NOMO-1 (cell line): ENCODE measurements around the gene NTPCR.
A peak's percentile ranks its signal among the peaks of the same experiment; 100 is the strongest.
"Not testable (repeated sequence)": the region's sequence is repeated elsewhere in the genome, so short reads cannot be mapped to it uniquely, and the experiment has no call there.

Experiments
- DNase-seq, 2 experiments: peaks; one replicate each; lab custom pipeline; 2025; ENCODE audit not compliant: unreplicated experiment in 2 of 2; lab: John Stamatoyannopoulos, UW

The NTPCR gene, protein sequence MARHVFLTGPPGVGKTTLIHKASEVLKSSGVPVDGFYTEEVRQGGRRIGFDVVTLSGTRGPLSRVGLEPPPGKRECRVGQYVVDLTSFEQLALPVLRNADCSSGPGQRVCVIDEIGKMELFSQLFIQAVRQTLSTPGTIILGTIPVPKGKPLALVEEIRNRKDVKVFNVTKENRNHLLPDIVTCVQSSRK

DNA sequence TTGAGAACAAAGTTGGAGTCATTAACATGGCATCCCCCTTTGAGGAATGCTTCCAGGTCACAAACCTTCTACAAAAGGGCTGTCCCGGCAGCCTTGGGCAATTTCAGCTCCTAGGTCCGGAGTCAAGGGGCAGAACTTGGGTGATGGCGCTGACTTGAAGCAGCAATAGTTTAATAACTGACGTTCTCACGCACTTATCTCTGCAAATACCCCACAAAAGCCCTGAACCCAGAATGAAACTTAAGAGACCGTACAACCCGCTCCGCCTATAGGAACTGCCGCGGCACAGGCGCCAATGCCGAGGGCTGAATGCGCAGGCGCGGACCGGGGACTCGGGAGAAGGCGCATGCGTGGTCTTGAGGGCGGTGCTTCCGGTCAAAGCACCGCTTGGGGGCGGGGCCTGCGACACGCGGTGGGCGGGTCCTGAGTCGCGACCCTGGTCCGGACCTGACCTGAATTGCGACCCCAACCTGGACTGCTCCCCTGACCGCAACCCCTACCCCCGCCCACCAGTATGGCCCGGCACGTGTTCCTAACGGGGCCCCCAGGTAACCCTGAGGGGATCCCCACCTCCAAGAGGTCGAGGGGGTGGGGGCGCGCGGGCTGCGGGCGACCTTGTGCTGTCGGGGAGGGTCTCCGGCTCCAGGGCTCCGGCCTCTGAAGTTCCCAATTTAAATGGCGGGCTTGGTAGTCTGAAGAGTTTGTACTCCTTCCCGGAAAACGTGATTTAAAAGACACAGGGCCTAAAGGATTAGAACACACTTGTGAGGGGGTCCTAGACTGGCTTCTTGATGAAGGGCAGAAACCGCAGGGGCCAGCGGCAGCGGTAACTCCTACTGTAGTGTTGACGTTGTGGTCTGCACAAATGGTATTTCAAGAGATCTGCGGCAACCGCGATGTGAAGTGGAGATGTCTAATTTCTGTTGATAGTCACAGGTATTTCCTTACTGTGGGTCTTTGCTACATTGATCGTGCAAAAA is at the start of gene NTPCR:
Gene NTPCR (plus strand): TSS at position 415 of the 980 bp plus-strand sequence. CDS start 100 bp downstream, at position 515.
- peak; percentile 80 to 89 for DNase-seq

DNA sequence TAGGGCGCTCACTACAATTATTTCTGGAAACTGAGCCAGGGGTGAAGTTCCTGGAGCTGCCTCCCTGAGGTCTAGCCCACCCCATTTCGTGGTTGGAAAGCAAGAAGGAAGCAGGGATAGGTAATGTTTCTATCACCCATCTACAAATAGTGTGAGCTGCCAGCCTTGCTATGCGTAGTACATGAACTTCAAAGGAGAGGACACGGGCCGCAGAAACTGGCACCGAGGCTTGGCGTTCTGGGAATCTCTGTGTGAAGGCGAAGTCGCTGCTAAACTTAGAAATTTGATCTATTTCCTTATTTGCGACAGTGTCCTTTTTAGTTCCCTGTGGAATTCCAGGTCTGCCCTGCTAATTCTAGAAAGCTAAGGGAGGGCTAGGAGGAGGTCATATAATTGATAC is 49.6 kb upstream of the NTPCR start:
- DNase-seq: no peak

DNA sequence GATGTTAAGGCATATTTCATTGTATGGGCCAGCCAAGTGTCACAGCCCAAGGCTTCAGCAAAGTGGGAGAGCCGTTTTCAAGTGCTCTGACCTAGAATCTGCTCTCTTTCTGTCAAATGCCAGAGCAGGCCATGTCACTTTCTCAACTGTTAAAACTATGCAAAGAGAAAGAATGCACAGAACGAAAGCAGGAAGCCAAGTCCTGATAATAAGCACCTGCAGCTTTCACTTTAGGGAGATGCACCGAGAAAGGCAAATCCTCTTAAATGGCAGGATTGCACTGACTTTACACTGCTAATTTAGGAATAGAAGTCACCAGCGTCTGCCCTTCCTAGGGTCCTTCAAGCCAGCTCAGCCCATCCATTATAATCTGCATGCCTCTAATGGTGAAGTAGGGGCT is 49.2 kb upstream of the NTPCR start:
- no peak for DNase-seq

DNA sequence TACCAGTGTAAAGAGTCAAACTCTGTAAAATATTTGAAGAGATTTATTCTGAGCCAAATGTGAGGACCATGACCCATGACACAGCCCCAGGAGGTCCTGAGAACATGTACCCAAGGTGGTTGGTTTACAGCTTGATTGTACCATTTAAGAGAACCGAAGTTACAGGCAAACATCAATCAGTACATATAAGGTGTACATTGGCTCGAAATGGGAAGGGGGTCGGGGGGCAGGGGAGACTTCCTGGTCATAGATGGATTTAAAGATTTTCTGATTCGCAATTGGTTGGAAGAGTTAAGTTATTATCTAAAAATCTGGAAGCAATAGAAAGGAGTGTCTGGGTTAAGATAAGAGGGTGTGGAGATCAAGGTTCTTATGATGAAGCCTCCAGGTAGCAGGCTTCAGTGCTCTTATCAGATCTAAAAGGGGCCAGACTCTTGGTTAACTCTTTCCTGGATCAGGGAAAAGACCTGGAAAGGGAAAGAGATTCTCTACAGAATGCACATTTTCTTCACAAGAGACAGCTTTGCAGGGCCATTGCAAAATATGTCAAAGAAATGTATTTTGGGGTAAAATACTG is 47.5 kb upstream of the NTPCR start:
- DNase-seq: no peak

DNA sequence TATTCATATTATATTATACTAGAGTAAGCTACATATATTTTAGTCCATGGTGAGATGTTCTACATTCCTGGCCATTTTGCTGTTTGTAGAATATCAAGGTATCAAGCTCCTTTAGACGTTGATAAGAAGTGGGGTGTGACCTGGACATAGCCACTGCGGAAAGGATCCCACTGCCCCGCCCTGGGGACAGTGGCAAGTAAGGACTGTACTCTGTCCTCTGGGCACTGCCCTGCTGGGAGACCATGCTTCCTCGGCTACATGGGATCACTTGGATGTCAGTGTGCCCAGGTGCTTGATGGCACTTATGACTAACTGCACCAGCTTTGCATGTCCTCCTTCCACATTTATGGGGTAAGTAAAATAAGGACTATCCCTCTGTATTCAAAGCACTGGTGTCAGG is 46.3 kb upstream of the NTPCR start:
- no peak for DNase-seq

DNA sequence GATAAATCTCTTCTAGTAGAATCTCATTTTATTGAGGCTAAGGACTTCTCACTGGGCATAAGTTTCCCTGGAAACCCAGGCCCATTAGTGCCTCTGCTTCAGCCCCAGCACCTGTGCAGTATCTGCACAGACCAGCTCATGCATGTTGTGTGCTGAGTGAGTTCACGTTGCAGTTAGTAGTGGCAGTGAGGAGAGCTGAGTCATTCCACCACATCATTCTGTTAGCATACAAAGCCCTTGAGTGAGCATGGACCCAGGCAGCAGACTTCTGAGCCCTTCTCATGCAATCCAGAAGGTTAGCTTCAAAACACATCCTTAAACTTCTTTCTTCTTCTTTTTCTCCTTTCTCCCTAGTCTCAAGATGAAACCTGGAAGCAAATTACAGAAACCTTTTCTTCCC is 45.8 kb upstream of the NTPCR start:
- no peak for DNase-seq

DNA sequence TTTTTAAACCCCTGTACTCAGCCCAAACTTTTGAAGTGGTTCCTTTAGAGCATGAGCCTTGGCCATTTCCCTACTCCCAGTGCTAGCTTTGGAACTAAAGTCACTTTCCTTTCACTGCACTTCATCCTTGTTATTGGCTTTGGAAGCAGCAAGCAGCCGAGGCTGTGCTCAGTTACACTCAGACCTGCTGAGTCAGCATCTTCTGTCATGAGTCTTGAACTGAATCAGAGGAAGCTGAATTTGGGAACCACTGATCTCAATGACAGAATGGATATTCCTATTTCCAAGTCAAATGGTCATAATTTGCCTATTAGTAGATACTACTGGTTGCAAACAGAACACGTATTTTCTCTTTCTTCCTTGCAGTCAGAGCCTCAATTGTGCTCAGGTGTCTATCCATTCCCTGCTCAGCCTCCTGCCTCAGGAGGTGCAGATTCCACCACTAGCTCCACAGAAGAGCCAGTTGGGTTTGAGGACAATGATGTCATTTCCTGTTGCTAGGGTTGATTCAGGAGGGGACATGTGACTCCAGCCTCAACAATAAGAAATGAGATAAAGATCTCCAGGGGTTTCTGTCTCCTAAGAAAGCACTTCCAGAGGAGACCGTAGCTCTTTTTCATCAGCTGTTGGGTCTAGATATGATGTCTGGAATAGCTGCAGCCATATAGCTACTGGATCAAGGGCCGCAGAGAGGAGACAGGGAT is 44.9 kb upstream of the NTPCR start:
- no peak for DNase-seq

DNA sequence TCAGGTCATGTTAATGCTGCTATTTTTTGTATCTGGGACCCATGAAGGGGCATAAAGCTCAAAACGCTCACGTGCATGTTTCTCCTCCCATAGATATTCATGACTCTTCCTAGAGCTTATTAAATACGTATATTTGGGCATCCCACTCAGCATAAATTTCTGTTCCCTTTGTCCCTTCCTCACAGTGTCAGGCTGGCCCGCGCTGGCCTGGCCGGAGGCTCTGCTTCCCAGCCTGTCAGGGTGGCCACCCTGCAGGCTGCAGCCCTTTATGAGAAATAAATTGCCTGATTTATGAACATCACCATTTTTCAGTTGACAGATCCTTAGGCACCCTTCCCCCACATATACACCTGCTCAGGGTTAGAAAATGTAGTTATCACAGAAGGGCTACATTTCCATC is 44.0 kb upstream of the NTPCR start:
- DNase-seq: no peak

DNA sequence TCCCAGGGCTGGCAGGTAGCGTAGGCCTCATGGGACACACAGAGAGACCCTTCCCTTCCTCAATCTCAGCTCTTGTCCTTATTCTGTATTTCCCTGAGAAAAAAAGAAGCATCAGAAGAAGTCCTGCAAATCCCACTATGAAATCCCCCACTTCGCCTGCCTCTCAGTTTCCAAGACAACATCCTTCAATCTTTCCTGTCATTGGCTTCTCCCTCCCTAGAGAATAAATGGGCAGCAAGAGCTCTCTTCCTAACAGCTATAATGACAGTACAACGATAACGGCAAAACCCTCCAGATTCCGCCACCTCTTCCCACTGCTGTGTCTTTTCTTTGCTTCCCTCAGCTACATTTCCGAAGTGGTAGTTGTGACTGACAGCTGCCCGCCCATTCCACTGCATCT is 41.6 kb upstream of the NTPCR start:
- DNase-seq: no peak

DNA sequence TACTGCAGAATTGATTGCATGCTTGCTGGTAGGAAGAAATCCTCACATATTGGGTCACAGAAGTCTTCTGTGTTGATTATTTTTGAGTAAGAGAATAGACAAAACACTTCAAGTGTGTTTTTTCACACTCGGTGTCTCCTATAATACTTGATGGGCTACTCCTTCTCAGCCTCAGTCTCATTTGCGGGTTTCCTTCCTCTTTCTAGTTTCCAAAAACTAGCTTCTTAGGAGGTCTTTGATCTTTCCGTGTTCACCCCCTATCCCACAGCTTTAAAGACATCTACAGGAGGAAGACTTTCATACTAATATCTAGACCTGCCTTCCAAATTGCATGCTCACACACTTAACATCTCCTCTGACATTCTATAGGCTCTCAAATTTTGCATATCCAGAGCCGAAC is 40.7 kb upstream of the NTPCR start:
- DNase-seq: peak in 1 of 2 experiments; percentile 28

DNA sequence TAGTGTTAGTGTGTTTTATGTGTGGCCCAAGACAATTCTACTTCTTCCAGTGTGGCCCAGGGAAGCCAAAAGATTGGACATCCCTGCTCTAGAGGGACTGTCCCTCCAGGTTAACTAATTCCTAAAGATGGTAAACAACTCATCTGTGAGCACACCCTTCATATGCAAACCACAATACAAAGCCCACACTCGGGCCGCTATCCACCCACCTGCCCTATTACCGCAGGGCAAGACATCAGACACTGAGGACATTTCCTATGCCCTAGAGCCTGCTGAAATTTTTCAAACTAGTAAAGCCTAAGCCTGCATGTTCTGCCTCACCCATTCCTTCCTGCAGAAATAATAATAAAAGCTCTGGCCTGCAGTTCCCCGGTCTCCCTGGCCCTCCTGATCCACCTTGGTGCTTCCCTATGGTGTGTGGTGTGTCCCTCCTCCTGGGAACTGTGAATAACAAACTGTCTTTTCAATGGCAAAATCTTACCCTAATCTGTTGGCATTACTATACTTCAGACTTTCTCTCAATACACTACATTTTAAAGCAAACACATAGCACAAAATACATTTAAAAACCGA is 39.3 kb upstream of the NTPCR start:
- DNase-seq: no peak

DNA sequence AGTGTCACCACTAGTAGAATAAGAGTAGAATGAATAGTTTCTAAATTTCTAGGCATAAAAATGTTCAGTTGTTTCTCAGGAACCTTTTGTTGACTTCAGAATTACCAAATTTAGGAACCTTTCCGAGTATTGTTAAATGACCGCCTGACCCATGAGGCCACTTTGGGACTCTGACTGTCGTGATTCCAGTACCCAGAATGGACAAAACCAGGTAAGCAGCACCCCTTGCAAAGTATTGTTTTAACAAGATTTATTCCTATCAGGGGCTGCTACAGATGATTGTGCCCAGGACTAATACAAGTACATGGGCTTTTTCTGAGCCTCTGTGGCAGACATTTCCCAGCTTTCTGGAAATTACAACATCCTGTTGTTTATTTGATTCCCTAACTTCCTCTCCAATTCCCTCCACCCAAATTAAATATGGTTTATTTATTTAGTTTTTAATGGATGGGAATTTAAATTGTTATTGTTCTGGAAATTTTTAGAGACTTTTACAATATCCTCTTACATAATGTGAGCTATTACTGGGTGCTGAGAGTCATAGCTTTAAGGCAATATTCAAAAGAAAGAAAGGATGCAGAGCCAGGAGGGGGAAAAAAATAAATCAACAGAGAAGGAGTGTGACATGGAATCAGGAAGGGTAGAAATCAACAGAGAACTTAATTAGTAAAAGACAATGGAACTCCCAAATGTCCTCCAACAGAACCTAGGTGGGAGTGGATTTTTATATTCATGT is 37.4 kb upstream of the NTPCR start:
- DNase-seq: no peak

DNA sequence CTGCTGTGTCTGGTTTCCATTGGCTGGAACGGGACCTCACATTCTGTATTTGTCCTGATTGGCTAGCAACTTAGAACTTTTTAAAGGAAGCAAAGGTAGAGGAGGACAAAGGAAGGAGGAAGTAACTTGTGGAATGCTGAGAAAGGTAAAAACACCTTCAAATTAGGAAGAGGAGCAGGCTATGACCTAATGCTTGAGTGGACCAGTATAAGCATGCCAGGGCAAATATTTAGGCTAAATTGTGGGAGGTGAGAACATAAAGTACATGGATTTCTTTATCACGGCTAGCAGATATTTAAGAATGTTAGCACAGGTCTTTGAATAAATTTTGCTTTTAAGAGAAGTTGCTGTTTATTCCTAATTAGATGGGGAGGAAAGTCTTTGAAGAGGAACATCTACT is 36.1 kb upstream of the NTPCR start:
- not testable (repeated sequence) for DNase-seq

DNA sequence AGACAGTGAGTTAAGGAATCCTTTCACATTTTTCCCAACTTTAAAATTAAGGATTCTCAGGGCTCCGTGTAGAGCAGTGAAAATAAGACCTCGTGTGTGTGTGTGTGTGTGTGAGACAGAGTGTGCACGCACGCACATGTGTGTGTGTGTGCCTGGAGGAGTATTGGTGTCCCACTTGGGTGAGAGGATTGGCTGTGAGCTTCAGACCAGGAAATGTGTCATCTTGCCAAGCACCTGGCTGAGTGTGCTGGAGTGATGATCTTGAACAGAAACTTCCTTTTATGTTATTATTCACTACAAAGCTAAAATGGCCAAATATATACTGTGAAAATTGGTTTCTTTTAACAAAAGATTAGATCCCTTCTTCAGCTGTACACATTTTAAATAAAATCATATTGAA is 35.2 kb upstream of the NTPCR start:
- DNase-seq: no peak

DNA sequence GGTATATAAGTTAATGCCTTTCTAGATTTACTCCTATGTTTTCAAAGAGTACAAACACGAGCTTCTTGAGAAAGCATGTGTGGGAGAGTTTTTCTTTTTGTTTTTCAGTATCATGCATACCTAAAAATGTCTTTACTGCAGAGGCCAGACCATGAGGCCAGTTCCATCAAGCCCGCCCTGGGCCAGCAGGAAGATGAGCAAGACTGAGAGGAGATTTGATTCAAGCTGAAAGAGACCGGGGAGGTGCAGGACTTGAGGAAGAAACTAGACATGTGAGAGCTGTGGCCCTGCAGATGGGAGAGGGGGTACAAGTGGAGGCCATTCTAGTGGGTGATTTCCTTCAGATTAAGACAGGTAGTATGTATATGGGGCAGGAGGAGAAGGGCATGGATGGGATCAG is 33.4 kb upstream of the NTPCR start:
- no peak for DNase-seq

DNA sequence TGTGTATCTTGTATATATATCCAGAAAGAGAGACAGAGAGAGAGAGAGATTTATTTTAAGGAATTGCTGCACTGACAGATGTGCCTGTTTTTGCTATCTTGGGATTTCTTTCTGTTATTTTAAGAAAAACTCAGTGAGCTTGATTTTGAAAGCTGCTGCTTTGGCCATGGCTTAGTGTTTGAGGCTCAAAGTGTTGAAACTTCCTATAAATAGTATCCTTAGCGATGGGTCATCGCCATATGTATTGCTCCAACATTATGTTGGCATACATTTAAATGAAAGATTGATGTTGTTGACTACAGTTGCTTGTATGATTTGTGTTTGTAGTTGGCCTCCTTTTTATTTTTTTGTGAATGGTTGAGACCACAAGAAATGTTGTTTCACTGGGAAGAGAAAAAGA is 29.0 kb upstream of the NTPCR start:
- peak in 1 of 2 experiments; percentile 17 for DNase-seq

DNA sequence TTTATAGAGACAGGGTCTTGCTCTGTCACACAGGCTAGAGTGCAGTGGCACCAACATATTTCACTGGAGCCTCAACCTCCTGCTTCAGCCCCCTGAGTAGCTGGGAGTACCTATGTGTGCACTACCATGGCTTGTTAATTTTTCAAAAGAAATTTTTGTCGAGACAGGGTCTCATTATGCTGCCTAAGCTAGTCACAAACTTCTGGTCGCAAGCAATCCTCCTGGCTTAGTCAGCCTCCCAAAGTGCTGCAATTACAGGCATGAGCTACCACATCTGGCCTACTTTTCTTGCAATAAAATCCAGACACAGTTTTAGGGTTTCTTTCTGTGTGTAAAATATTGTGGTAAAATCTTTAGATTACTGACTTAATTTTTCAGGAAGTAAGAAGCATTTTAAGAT is 27.9 kb upstream of the NTPCR start:
- no peak for DNase-seq

DNA sequence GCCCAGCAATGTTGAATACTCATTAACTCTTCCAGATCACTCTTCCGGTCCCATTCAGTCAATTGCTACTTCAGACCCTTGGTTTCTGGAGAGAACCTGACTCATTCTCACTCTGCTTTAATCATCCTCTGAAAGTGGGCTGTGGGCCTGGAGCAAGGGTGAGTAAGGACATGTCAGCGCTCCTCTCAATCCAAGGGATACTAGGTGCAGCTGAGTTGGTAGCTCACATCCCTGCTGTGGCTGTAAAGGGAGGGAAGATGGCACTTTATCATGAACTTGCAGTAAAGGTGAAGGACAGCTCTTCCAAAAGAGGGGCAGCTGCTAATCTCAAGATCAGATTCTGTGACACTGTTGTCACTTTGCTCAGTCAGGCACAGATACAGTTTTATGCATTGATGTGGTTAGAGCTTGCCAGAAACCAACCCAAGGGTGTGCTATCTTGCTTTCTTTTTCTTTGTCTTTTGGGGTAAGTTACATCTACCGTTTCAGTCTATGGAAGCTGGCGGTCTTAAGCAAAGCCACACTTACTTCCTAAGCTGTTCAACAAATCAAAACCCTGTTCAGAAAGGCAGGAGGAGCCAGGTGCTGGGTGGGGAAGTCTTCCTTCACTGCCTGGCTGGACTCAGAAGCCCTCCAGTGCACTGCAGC is 26.5 kb upstream of the NTPCR start:
- no peak for DNase-seq

DNA sequence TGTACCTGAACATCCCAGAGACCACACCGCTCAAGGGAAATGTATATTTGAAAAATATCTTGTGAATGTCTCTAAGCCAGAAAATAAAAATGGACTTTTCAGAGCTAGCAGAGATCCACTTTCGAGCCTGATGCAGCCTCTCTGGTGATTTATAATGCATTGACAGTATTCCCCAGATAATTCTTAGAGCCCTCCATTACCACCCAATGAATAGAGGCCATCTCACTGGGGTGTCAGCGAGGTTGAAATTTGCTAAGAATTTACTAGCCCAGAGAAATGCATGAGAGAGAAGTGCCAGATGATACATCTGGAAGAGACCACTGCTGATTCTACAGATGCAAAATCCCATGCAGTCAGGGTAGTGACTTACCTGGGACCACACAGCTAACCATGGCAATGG is 25.5 kb upstream of the NTPCR start:
- DNase-seq: no peak
